Activated CD8-positive, alpha-beta memory T cell treated with anti-CD3 and anti-CD28 coated beads for 48 hours (primary cell): ENCODE results near the gene TRIM62.
"Not testable (repeated sequence)": the region's sequence is repeated elsewhere in the genome, so short reads cannot be mapped to it uniquely, and the experiment has no call there.

ENCODE experiments used
- DNase-seq, 3 experiments: peaks; one replicate each; pipeline ENCODE4 v3.0.0-alpha.2; 2020; ENCODE audit warnings: low read depth in 2 of 3, low spot score in 2 of 3

The TRIM62 gene

GRCh38 chr1:33140153-33141149, 41.4 kb downstream of the TRIM62 start:
- DNase-seq: no peak

DNA sequence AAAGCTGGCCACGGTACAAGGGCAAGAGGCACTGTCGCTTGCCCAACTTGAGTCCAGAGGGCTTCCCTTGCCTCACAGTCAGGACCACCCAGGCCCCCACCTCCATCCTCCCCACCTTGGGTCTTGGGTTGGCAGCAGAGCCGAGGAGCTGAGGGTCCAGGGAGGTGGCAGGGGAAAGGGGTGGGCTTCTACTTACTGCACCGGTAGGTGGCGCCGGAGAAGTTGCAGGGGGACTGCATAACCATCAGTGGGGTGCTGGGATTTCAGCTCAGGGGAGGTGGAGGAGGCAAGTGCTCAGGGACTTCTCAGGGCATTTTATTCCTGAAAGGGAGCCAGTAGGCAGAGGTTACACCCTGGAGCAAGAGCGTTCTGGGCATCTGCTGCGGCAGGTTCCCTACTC, 44.0 kb downstream of the TRIM62 start:
- DNase-seq: peak in 1 of 3 experiments; percentile 13

GRCh38 chr1:33136041-33136440, 45.8 kb downstream of the TRIM62 start:
- not testable (repeated sequence) for DNase-seq

- no peak for DNase-seq
These were observed 48.3 kb downstream of the TRIM62 start for GRCh38 chr1:33133478-33134105.

DNA sequence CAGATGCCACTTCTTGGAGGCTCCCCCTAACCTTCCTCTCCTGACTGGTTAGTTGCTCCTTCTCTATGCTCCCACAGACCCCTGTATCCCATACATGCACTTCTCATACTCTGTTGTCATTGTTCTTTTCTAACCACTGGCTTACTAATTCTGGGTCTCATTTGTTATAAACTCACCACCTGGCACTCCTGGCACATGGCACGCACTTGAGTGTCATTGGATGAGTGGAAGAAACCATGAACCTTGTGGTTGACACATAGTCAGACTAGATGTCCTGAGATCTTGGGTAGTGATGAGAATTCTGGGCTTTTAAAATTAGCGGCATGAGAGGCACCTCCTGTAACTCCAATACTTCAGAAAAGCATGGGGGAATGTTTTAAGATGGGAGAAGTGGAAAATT, 49.3 kb downstream of the TRIM62 start:
- no peak for DNase-seq

DNA sequence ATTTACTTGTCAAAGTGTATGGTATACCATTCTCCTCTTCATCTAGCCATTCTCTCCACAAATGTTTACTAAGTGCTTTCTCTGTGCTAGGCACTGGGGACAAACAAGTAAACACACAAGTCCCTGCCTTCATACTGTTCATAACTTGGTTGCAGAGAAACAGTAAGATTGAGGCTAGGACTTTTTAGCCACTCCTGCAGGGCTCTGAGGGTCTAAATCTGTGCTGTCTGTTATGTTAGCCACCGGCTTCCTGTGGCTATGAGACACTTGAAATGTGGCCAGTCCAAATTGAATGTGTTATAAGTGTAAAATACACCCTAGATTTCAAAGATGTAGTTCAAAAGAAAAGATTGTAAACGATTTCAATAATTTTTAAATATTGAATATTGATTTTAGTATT, 50.7 kb downstream of the TRIM62 start:
- DNase-seq: no peak

GRCh38 chr1:33130297-33130696, 51.5 kb downstream of the TRIM62 start:
- DNase-seq: no peak

- no peak for DNase-seq
These were observed 53.1 kb downstream of the TRIM62 start for GRCh38 chr1:33128781-33129180.

- peak; percentile 91 to 97 (median 91) for DNase-seq
These were observed 54.6 kb downstream of the TRIM62 start for GRCh38 chr1:33127001-33127823.

GRCh38 chr1:33126411-33127000, 55.3 kb downstream of the TRIM62 start:
- no peak for DNase-seq

DNA sequence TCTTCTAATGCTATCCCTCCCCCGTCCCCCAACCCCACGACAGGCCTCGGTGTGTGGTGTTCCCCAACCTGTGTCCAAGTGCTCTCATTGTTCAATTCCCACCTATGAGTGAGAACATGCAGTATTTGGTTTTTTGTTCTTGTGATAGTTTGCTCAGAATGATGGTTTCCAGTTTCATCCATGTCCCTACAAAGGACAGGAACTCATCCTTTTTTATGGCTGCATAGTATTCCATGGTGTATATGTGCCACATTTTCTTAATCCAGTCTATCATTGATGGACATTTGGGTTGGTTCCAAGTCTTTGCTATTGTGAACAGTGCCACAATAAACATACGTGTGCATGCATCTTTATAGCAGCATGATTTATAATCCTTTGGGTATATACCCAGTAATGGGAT, 57.2 kb downstream of the TRIM62 start:
- not testable (repeated sequence) for DNase-seq

- no peak for DNase-seq
These were observed 58.6 kb downstream of the TRIM62 start for GRCh38 chr1:33123266-33123665.

DNA sequence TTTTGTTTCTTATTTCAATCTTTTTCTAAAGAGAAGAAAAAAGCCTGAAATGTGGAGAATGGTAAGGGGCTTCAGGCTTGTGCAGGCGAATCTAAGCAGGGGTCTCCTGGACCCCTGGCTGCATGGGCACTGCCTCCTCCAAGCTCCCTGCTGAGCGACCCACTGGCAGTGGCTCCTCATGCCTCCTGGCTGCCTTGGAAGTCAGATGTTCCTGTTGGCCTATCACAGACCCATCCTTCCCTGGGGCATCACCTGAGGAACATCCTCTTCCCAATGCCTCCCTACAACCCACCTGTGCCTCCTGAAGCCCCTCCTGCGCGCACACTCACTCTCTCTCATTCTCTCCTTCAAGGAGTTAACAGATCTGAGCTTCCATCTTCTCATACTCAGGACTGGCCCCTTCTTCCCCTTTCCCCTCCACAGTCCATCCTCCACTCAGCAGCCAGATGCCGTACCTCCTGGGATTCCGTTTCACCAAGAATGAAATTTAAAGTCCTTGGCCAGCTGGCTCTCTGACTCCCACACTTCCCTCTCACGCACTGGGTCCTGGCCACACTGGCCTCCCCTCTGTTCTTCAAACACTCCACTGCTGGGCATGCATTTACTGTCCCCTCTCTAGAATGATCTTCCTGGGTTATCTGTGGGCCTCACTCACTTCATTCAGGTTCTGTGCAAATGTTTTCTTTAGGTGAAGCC, 59.2 kb downstream of the TRIM62 start:
- DNase-seq: no peak

DNA sequence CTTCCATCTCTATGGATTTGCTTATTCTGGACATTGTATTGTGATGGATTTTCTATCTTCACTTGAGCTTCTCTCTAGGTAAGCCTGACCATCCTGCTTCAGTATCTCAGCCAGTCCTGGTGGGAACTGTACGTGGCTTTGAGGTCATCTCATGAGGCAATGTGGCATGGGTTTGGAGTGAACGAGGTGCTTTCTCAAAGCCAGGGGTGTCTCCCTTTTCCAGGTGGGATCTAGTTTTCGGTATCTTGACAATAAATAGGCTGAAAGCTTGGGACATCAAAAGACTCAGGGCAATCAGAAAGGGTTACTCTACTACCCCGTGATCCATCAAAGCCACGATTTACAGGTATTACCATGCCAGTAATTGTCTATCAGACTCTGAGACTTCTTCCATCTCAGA, 60.1 kb downstream of the TRIM62 start:
- no peak for DNase-seq

DNA sequence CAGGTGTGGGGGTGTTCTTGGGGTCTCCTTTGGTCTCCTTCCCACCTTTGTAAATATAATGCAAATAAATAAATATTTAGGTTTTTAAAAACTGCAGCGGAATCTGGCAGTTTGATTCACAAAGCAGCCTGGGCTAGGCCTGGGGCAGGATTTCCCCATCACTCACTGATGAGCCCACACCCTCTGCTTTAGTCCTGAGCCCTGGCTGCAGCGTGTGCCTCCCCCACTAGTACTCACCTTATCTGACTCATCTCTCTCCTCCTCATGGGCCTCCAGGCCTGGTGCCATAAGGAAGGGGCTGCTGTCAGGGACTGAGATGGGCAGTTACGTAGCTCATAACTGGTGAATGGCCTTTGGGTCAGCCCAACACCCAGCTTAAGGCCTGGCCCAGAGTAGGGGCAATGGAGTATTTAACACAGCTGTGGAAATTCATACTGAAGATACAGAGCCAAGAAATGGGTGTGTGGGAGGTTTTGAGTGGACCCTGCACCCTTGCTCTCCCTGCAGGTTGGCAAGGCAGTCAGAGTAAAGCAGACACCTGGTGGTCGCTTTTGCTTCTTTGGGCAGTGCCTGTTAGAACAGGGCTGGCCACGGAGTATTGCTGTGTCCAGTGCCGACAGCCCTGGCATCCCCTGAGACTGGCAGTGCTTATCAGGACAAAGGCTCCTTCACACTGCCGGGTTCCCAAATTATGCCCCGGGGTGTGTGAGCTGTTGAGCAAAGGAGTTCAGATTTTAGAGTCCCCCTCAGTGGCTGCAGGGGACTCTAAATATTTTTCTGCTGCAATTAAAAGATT, 61.2 kb downstream of the TRIM62 start:
- no peak for DNase-seq

GRCh38 chr1:33119532-33120217, 62.2 kb downstream of the TRIM62 start:
- no peak for DNase-seq

- DNase-seq: no peak
These were observed 62.8 kb downstream of the TRIM62 start for GRCh38 chr1:33119050-33119449.

GRCh38 chr1:33118274-33118673, 63.6 kb downstream of the TRIM62 start:
- DNase-seq: no peak

DNA sequence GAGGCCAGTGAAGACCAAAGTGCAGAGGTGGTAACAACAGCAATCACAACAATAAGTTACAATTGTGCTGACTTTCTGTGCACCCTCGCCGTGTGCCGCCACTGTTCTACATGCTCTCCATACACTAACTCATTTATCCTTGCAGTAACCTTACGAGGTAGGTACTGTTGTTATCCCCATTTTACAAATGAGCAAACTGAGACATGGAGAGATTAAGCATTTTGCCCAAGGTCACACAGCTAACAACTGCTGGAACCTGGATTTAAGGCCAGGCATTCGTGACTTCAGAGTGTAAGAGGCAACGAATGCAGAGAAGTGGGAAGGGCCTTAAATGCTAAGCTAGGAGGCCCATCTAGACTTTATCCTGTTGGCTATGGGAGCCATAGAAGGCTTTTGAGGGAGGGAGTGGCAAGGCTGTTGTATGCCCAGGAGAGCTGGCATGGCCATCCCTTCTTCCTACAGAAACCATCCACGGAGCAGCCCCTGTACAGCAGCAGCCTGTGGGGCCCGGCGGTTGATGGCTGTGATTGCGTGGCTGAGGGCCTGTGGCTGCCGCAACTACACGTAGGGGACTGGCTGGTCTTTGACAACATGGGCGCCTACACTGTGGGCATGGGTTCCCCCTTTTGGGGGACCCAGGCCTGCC, 64.3 kb downstream of the TRIM62 start:
- no peak for DNase-seq
